Upper lobe of left lung (tissue), 4 donors: ENCODE data around the gene ANKRD40.

Source experiments
- EP300 ChIP-seq, 4 donors: sonication (generic); formaldehyde crosslinking; IDR thresholded peaks; one replicate each; pipeline ENCODE4 v1.5.1; 2017; ENCODE audit warnings: antibody characterized with exemption in 4 of 4, control low read depth in 2 of 4
- TF ChIP-seq, protein P1 (sequence below), 6 experiments: fragments of 450-650 bp in 4 of 6; fragments of 200-600 bp in 2 of 6; sonication (generic) in 2 of 6; IDR thresholded peaks; one replicate each; pipeline ENCODE4 v1.5.1; 2016 to 2019; ENCODE audit warnings: antibody characterized with exemption in 6 of 6

DNA sequence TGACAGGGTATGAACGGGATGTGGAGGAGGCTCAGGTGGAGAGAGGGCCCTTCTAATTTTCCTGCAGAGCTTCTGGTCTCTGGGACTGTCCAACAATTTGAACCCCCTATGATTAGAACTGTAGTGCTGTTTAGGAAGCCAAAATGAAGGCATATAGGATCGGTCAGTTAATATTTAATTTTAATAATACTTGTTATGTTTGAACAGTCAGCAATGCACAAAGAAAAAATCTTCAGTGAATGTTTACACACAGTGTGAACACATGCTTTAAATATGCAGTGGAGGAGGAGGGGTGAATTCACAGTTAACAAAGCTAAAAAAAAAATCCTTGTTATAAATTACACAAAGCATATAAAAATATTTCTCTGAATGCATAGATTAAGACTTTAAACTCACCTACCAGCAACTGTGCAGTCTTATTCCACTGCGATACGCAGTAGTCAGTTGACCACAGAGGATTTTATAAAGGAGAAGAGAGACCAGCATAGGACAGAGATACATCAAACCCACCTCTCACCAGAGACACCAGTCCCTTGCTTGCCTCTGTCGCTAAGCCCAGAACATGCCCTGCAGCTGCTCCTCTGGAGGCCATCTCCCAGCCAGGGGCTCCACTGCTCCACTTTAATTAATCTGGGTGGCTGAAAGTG, 14.6 kb downstream of the ANKRD40 start:
- TF ChIP-seq, protein P1, sequence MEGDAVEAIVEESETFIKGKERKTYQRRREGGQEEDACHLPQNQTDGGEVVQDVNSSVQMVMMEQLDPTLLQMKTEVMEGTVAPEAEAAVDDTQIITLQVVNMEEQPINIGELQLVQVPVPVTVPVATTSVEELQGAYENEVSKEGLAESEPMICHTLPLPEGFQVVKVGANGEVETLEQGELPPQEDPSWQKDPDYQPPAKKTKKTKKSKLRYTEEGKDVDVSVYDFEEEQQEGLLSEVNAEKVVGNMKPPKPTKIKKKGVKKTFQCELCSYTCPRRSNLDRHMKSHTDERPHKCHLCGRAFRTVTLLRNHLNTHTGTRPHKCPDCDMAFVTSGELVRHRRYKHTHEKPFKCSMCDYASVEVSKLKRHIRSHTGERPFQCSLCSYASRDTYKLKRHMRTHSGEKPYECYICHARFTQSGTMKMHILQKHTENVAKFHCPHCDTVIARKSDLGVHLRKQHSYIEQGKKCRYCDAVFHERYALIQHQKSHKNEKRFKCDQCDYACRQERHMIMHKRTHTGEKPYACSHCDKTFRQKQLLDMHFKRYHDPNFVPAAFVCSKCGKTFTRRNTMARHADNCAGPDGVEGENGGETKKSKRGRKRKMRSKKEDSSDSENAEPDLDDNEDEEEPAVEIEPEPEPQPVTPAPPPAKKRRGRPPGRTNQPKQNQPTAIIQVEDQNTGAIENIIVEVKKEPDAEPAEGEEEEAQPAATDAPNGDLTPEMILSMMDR (IDR thresholded peaks at IDR 0.05), result no peak
- TF ChIP-seq EP300 (IDR thresholded peaks at IDR 0.05), result no peak
